T-helper 1 cell (primary cell): ENCODE data around the gene PHF8.

Experiments
- DNase-seq, 5 donors: peaks; one replicate each; pipeline ENCODE4 v3.0.0-alpha.2; 2012 to 2020
- total RNA-seq, 4 donors: gene quantifications; one replicate each; lab custom pipeline; 2026; lab: John Stamatoyannopoulos, UW

The PHF8 gene
- 72.1 to 112 (median 93.5) reads per million in 4 donors for total RNA-seq

GRCh38 chrX:54044126-54044876 is at the start of gene PHF8:
Gene PHF8 (minus strand): TSS chrX:54044473. CDS start chrX:54042728, 1,745 bp downstream.
- peak; percentile 89 to 96 (median 93) for DNase-seq

GRCh38 chrX:54093571-54093970 is 49.3 kb upstream of the PHF8 start:
- no peak for DNase-seq

- DNase-seq = no peak
Measured at GRCh38 chrX:54093159-54093558, 48.9 kb upstream of the PHF8 start.

- DNase-seq = no peak
Measured at GRCh38 chrX:54090880-54091279, 46.6 kb upstream of the PHF8 start.

GRCh38 chrX:54089191-54089590 is 44.9 kb upstream of the PHF8 start:
- no peak for DNase-seq

GRCh38 chrX:54087661-54088060 is 43.4 kb upstream of the PHF8 start:
- DNase-seq = no peak

GRCh38 chrX:54085666-54086065 is 41.4 kb upstream of the PHF8 start:
- no peak for DNase-seq

GRCh38 chrX:54076903-54077302 is 32.6 kb upstream of the PHF8 start:
- DNase-seq = no peak

GRCh38 chrX:54074826-54075225 is 30.6 kb upstream of the PHF8 start:
- DNase-seq = no peak

GRCh38 chrX:54067766-54068165 is 23.5 kb upstream of the PHF8 start:
- DNase-seq = no peak

GRCh38 chrX:54066841-54067240 is 22.6 kb upstream of the PHF8 start:
- no peak for DNase-seq

- no peak for DNase-seq
Measured at GRCh38 chrX:54064564-54064963, 20.3 kb upstream of the PHF8 start.

- no peak for DNase-seq
Measured at GRCh38 chrX:54063361-54063760, 19.1 kb upstream of the PHF8 start.

- DNase-seq = no peak
Measured at GRCh38 chrX:54049801-54050200, 5.5 kb upstream of the PHF8 start.

GRCh38 chrX:54048412-54048811 is 4.1 kb upstream of the PHF8 start:
- no peak for DNase-seq

- DNase-seq = no peak
Measured at GRCh38 chrX:54045563-54046228, 1.4 kb upstream of the PHF8 start.

- no peak for DNase-seq
Measured at GRCh38 chrX:54044877-54045338, 635 bp upstream of the PHF8 start.

- peak; percentile 12 to 45 (median 19) for DNase-seq
Measured at GRCh38 chrX:54043541-54044125, 640 bp downstream of the PHF8 start.

- DNase-seq = no peak
Measured at GRCh38 chrX:54043056-54043455, 1.2 kb downstream of the PHF8 start.

- DNase-seq = peak; percentile 7 to 33 (median 25)
Measured at GRCh38 chrX:54042609-54043021, 1.7 kb downstream of the PHF8 start.

- DNase-seq = no peak
Measured at GRCh38 chrX:54030329-54030728, 13.9 kb downstream of the PHF8 start.

- DNase-seq = no peak
Measured at GRCh38 chrX:54029529-54030143, 14.6 kb downstream of the PHF8 start.

GRCh38 chrX:54024350-54024749 is 19.9 kb downstream of the PHF8 start:
- DNase-seq = no peak
